GM10847 (cell line): ENCODE results near the gene PDSS1.

Source experiments
- POLR2A ChIP-seq: IDR thresholded peaks from 2 replicates; pipeline ENCODE4 v1.6.1; 2011; ENCODE audit not compliant: insufficient read length; ENCODE audit errors: extremely low read depth

Gene PDSS1

DNA sequence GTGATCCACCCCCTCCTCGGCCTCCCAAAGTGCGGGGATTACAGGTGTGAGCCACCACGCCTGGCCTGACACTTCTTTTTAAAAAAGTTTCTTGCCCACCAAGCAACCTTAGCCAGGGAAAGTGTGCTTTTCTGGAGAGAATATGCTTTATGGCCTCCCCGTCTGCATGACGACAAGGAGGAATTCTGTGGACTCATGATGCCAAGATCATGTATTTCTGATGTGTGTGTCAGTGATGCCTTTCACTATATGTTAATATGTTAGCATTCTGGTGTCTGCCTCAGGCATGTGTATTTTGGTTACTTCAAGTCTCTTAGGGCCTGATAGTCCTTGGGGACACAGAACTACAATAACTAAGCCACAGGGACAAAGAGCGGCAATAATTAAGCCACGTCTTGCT lies 2.1 kb downstream of the PDSS1 start:
- no peak for TF ChIP-seq POLR2A

- no peak for TF ChIP-seq POLR2A
These were observed 3.6 kb downstream of the PDSS1 start for GRCh38 chr10:26700884-26701630.

DNA sequence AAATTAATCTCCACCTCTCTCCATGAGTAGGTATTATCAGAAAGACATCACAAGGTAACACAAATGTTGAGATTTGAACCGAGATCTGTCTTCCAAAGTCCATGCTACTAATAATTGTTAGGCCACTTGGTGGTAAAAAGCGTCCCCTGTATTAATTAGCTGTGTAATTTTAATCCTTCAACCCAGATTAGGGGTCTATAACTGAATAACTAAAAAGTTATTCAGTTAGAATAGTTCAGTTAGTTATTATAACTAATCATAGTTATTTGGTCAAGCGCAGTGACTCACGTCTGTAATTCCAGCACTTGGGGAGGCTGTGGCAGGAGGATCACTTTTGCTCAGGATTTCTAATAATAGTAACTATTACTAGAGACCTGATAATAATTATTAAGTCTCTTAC lies 5.6 kb downstream of the PDSS1 start:
- TF ChIP-seq POLR2A, result no peak

- no peak for TF ChIP-seq POLR2A
These were observed 6.5 kb downstream of the PDSS1 start for GRCh38 chr10:26703974-26704373.

DNA sequence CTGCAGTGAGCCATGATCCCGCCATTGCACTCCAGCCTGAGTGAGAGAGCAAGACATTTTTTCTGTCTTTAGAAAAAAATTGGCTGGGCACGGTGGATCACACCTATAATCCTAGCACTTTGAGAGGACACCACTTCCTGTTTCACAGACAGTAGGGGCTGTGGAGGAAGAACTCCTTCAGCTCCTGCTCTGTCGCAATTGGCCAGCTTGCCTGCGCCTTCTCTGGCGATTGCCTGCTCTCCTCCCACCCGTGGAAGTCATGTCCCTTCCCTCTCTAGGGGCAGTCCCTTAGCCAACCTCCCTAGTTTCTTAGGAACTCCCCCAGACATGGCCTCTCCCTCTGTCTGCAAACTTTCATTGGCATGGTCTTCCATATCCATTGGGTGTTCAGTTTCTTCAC lies 8.7 kb downstream of the PDSS1 start:
- no peak for TF ChIP-seq POLR2A

GRCh38 chr10:26706936-26707335 lies 9.4 kb downstream of the PDSS1 start:
- no peak for TF ChIP-seq POLR2A

GRCh38 chr10:26711324-26711723 lies 13.8 kb downstream of the PDSS1 start:
- no peak for TF ChIP-seq POLR2A

- TF ChIP-seq POLR2A, result no peak
These were observed 17.1 kb downstream of the PDSS1 start for GRCh38 chr10:26714415-26715136.

GRCh38 chr10:26715137-26715487 lies 17.6 kb downstream of the PDSS1 start:
- no peak for TF ChIP-seq POLR2A

- TF ChIP-seq POLR2A, result no peak
These were observed 20.0 kb downstream of the PDSS1 start for GRCh38 chr10:26717476-26717875.

DNA sequence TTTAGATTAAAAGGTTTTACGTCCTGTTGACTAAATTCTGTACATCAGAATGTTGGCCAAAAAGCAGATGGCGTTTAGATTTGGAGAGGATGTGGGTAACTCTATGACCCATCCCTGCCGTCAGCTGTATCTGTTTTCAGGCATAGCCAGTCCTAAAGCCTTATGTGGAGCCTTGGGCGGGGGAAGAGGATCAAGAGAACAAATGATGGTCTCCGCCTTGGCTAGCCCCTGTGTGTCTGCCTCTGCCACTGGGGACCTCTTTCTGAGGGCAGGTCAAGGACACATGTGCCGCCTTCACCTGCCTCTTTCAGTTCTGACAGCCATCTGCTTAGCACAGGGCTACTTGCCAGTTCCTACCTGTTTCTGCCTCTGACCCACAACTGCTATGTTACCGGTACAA lies 24.1 kb downstream of the PDSS1 start:
- TF ChIP-seq POLR2A, result no peak

DNA sequence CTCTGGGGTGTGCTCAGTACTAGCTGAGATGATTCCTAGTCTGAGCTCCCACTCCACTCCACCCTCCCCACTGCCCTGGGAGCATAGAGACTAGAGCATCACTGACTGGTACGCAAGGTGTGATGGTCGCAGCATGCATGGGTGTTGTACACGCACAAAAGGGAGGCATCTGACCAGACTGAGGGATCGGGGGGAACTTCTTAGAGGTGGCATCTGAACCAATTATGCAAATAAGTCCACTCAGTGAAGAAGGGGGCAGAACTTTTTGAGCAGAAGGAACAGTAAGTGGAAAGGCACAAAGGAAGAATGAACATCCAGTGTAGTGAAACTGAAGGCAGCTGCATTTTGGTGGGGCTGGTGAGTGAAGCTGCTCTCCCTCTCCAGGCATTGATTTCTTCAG lies 25.5 kb downstream of the PDSS1 start:
- TF ChIP-seq POLR2A, result no peak

DNA sequence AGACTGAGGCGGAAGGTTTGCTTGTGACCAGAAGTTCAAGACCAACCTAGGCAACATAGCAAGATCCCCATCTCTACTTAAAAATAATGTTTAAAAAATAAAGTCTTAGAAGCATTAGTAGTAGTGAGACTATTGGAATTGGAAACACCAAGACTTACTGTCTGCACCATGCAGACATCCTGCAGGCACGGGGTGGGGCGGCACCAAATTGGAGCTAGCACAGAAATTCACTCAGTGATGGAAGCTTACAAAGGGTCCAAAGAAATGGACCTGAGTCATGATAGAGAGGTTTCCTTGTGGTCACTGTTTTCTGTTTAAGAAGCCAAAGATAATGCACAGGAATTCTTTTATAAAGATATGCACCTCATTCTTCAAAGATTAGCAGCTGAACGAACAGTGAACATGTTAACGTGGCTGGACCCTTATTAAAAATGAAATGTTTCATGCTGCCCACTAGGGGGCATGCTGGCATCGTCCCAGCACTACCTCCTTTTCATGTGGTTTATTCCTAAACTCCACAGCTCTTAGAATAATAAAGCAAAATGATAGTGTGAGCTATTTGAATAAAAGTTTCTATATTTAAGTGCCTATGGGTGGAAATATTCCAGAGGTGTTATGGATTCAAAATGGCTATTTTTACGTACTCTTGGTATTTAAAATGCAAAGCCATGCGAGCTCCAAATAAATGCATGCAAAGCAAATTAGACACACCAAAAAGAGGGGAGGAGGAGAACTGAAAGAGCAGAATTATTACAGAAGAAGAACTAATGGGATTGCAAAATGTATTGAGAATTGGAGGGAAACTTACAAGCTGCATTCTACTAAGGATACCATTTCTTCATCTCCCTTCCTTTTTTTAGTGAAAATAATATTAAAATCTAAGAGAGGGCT lies 28.6 kb downstream of the PDSS1 start:
- no peak for TF ChIP-seq POLR2A

DNA sequence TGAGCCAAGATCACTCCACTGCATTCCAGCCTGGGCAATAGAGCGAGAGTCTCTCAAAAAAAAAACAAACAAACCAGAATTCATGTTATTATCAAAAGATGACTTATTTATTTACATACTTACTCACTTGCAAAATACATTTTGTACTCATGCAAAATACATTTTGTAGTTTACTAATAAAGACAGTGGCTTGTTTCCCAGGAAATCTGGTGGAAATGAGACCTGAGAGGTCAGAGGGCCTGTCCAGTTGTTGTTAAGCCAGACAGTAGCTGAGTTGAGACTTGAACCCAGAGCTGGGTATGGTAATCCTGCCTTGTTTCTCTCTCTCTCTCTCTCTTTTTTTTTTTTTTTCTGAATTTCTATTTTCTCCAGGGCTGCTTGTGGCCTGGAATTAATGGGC lies 29.5 kb downstream of the PDSS1 start:
- TF ChIP-seq POLR2A, result no peak

GRCh38 chr10:26728957-26729356 lies 31.5 kb downstream of the PDSS1 start:
- TF ChIP-seq POLR2A, result no peak

GRCh38 chr10:26729395-26729794 lies 31.9 kb downstream of the PDSS1 start:
- no peak for TF ChIP-seq POLR2A
